Caco-2 (cell line): ENCODE measurements around the gene DAB2IP. TPM values are rescaled to one million over a fixed set of nuclear protein-coding genes. Genes with fewer than 3 reads are reported as not detected.

Source experiments
- BruUV-seq: library from RNA; stranded (reverse); fragments of 400-500 nt; replicated peaks from 2 replicates; lab custom pipeline; 2021; lab: Mats Ljungman, UMichigan
- CTCF ChIA-PET: fragments of 300-600 bp; sonication (Branson Sonifier 250); formaldehyde crosslinking; loops from one replicate; lab custom pipeline; 2022; ENCODE audit warnings: antibody characterized with exemption; lab: Charles Lee
- POLR2A ChIA-PET: fragments of 300-600 bp; sonication (Branson Sonifier 250); formaldehyde crosslinking; loops from one replicate; lab custom pipeline; 2022; ENCODE audit warnings: antibody characterized with exemption; lab: Charles Lee
- DNase-seq, 2 experiments: peaks; one replicate each; pipeline versions ENCODE4 v3.0.0 to v3.0.0-alpha.2; 2020 to 2022
- H3K27me3 ChIP-seq: replicated peaks from 2 replicates; pipeline ENCODE4 v1.6.0; 2011; ENCODE audit warnings: low read length; ENCODE audit not compliant: control insufficient read depth, insufficient read depth
- H3K36me3 ChIP-seq: 2 replicates; pipeline ENCODE4 v1.5.1; 2011; ENCODE audit warnings: low read length; ENCODE audit not compliant: control insufficient read depth, insufficient read depth
- H3K4me1 ChIP-seq: fragments of 250-450 bp; sonication (Bioruptor Pico); 2 replicates; pipeline ENCODE4 v1.5.1; 2020; ENCODE audit warnings: mild to moderate bottlenecking
- H3K4me3 ChIP-seq: 2 replicates; pipeline ENCODE4 v1.5.1; 2011; ENCODE audit warnings: low read depth, mild to moderate bottlenecking, control low read depth, low read length
- H3K9me3 ChIP-seq: fragments of 250-450 bp; sonication (Bioruptor Pico); 2 replicates; pipeline ENCODE4 v1.5.1; 2020; ENCODE audit warnings: mild to moderate bottlenecking, moderate library complexity
- H3K27ac Mint-ChIP-seq: one replicate; pipeline ENCODE4 v1.8.0; 2022; ENCODE audit warnings: mixed read lengths; ENCODE audit not compliant: unreplicated experiment
- H3K27me3 Mint-ChIP-seq: one replicate; pipeline ENCODE4 v1.8.0; 2022; ENCODE audit warnings: mixed read lengths; ENCODE audit not compliant: insufficient read depth, unreplicated experiment
- H3K36me3 Mint-ChIP-seq: one replicate; pipeline ENCODE4 v1.8.0; 2022; ENCODE audit warnings: mild to moderate bottlenecking, mixed read lengths; ENCODE audit not compliant: insufficient read depth, unreplicated experiment
- H3K4me1 Mint-ChIP-seq: one replicate; pipeline ENCODE4 v1.8.0; 2022; ENCODE audit warnings: low read depth, mixed read lengths; ENCODE audit not compliant: unreplicated experiment
- H3K4me3 Mint-ChIP-seq: one replicate; pipeline ENCODE4 v1.8.0; 2022; ENCODE audit warnings: mild to moderate bottlenecking, moderate library complexity, mixed read lengths; ENCODE audit not compliant: unreplicated experiment
- H3K9me3 Mint-ChIP-seq: one replicate; pipeline ENCODE4 v1.8.0; 2022; ENCODE audit warnings: mixed read lengths; ENCODE audit not compliant: unreplicated experiment
- CTCF ChIP-seq, 2 experiments: fragments of 200-600 bp in 1 of 2; IDR thresholded peaks; 1 replicate in 1 of 2; 2 replicates in 1 of 2; pipeline versions ENCODE4 v1.5.1 to v1.8.0; 2011 to 2022; ENCODE audit warnings: antibody characterized with exemption in 1 of 2, control low read depth in 1 of 2, inconsistent platforms in 1 of 2, low read depth in 1 of 2, low read length in 1 of 2, mild to moderate bottlenecking in 1 of 2, moderate library complexity in 1 of 2; ENCODE audit not compliant: insufficient read depth in 1 of 2, severe bottlenecking in 1 of 2, unreplicated experiment in 1 of 2
- intact Hi-C: fragments of 100-400 bp; cut with micrococcal nuclease; formaldehyde crosslinking; loops from one replicate; pipeline ENCODE4 v1.10.0; 2022; ENCODE audit not compliant: unreplicated experiment
- total RNA-seq: library from RNA; stranded (reverse); gene quantifications from 2 replicates; pipeline ENCODE4 v1.2.3, GENCODE V29; 2022

DAB2IP gene
- total RNA-seq, 1 experiment from 2014 or later: 26.0 TPM

GRCh38 chr9:121654499-121655140, 3.2 kb downstream of the DAB2IP start:
- Mint-ChIP-seq H3K4me3 (no peak overlapping the region), H3K4me1 (peaks cover 11% of the 10 kb centered on the region), H3K27me3 (no peaks in the 10 kb centered on the region), H3K9me3 (no peaks in the 10 kb centered on the region), H3K27ac (no peak overlapping the region), H3K36me3 (peaks cover 4% of the 10 kb centered on the region)
- no peaks in the 10 kb centered on the region for H3K9me3 ChIP-seq
- intact Hi-C loops: loop anchor here (5.0 kb wide), 2 partner anchors 33 to 83 kb away; no protein-coding TSS in a partner anchor
- ChIA-PET POLR2A (no interaction called here), CTCF (no interaction called here)
- no peak overlapping the region for H3K4me3 ChIP-seq
- BruUV-seq: no TSS peak
- peaks cover 16% of the 10 kb centered on the region for H3K4me1 ChIP-seq
- H3K36me3 ChIP-seq: peaks cover 2% of the 10 kb centered on the region
- no peak for TF ChIP-seq CTCF (IDR thresholded peaks at IDR 0.05; ENCODE audit: insufficient read depth in 1 of 2, low read depth in 1 of 2, low read length in 1 of 2, severe bottlenecking in 1 of 2, unreplicated experiment in 1 of 2)
- DNase-seq: no peak
- H3K27me3 ChIP-seq: no peaks in the 10 kb centered on the region

GRCh38 chr9:121655231-121655755, 3.9 kb downstream of the DAB2IP start:
- Mint-ChIP-seq H3K27me3 (no peaks in the 10 kb centered on the region), H3K4me1 (peaks cover 6% of the 10 kb centered on the region), H3K9me3 (no peaks in the 10 kb centered on the region), H3K36me3 (peaks cover 4% of the 10 kb centered on the region), H3K27ac (no peak overlapping the region), H3K4me3 (no peak overlapping the region)
- no peak overlapping the region for H3K4me3 ChIP-seq
- ChIA-PET CTCF (no interaction called here), POLR2A (no interaction called here)
- no TSS peak for BruUV-seq
- H3K36me3 ChIP-seq: peaks cover 2% of the 10 kb centered on the region
- H3K27me3 ChIP-seq: no peaks in the 10 kb centered on the region
- peaks cover 9% of the 10 kb centered on the region; the same call in 1 of the 2 replicates for H3K4me1 ChIP-seq
- no peak for TF ChIP-seq CTCF (IDR thresholded peaks at IDR 0.05; ENCODE audit: insufficient read depth in 1 of 2, low read depth in 1 of 2, low read length in 1 of 2, severe bottlenecking in 1 of 2, unreplicated experiment in 1 of 2)
- intact Hi-C loops: no loop called here
- H3K9me3 ChIP-seq: no peaks in the 10 kb centered on the region
- DNase-seq: no peak

- Histone ChIP-seq H3K4me1 (no peaks in the 10 kb centered on the region), H3K27me3 (no peaks in the 10 kb centered on the region), H3K36me3 (peaks cover 2% of the 10 kb centered on the region), H3K9me3 (no peaks in the 10 kb centered on the region), H3K4me3 (no peak overlapping the region)
- TF ChIP-seq CTCF (IDR thresholded peaks at IDR 0.05; ENCODE audit: insufficient read depth in 1 of 2, low read depth in 1 of 2, low read length in 1 of 2, severe bottlenecking in 1 of 2, unreplicated experiment in 1 of 2): no peak
- peaks cover 4% of the 10 kb centered on the region for H3K36me3 Mint-ChIP-seq
- H3K27me3 Mint-ChIP-seq: no peaks in the 10 kb centered on the region
- ChIA-PET CTCF (no interaction called here), POLR2A (interaction anchor here (0.6 kb wide), 1 partner anchor 32 kb away, joined by 10 read pairs; no protein-coding TSS in a partner anchor)
- H3K4me3 Mint-ChIP-seq: no peak overlapping the region
- H3K9me3 Mint-ChIP-seq: no peaks in the 10 kb centered on the region
- intact Hi-C loops: no loop called here
- H3K4me1 Mint-ChIP-seq: no peaks in the 10 kb centered on the region
- DNase-seq: no peak
- BruUV-seq: no TSS peak
- H3K27ac Mint-ChIP-seq: no peak overlapping the region
Measured at GRCh38 chr9:121656941-121657470, 5.6 kb downstream of the DAB2IP start.
